ENCODE data around the gene AP3B1.

DNA sequence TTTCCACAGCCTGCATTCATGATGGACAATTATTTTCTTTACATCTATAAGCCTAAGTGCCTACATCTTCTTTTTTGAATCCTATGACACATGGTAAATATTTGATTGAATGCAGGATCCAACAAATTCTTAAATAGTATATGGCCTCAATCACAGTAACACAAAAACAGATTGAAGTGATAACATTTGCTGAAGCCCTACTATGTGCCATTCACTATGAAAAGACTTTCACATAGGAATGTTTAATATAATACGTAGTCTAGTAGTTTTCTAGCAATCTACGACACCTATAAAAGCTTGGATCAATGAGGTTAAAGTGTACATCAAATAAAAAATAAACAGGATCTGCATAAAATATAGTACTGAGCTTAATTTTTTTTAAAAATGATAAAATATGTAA, 231.0 kb downstream of the AP3B1 start:
- TF ChIP-seq, protein P1, sequence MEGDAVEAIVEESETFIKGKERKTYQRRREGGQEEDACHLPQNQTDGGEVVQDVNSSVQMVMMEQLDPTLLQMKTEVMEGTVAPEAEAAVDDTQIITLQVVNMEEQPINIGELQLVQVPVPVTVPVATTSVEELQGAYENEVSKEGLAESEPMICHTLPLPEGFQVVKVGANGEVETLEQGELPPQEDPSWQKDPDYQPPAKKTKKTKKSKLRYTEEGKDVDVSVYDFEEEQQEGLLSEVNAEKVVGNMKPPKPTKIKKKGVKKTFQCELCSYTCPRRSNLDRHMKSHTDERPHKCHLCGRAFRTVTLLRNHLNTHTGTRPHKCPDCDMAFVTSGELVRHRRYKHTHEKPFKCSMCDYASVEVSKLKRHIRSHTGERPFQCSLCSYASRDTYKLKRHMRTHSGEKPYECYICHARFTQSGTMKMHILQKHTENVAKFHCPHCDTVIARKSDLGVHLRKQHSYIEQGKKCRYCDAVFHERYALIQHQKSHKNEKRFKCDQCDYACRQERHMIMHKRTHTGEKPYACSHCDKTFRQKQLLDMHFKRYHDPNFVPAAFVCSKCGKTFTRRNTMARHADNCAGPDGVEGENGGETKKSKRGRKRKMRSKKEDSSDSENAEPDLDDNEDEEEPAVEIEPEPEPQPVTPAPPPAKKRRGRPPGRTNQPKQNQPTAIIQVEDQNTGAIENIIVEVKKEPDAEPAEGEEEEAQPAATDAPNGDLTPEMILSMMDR (IDR thresholded peaks at IDR 0.05) = no peak
- no peak for TF ChIP-seq POLR2A (IDR thresholded peaks at IDR 0.05)
